Tibial nerve (tissue), 4 donors: ENCODE results near the gene PTPRF. TPM values are rescaled to one million over a fixed set of nuclear protein-coding genes. Genes with fewer than 3 reads are reported as not detected.

Source experiments
- DNase-seq, 2 donors: peaks; one replicate each; pipeline ENCODE4 v3.0.0-alpha.2; 2019; ENCODE audit warnings: low spot score in 2 of 2
- H3K27ac ChIP-seq, 4 donors: fragments of 200-600 bp; sonication (generic) in 3 of 4; one replicate each; pipeline ENCODE4 v1.5.1; 2017 to 2019; ENCODE audit warnings: mild to moderate bottlenecking in 1 of 4
- H3K27me3 ChIP-seq, 2 donors: fragments of 200-600 bp; sonication (generic) in 1 of 2; one replicate each; pipeline versions ENCODE4 v1.5.1 to v1.6.0; 2017 to 2019
- H3K36me3 ChIP-seq, 3 donors: fragments of 200-600 bp; sonication (generic); one replicate each; pipeline ENCODE4 v1.5.1; 2018 to 2019
- H3K4me1 ChIP-seq, 4 donors: fragments of 200-600 bp; sonication (generic) in 3 of 4; one replicate each; pipeline ENCODE4 v1.5.1; 2017 to 2019
- H3K4me3 ChIP-seq, 4 donors: fragments of 200-600 bp; sonication (generic) in 3 of 4; one replicate each; pipeline ENCODE4 v1.5.1; 2017 to 2019; ENCODE audit warnings: mild to moderate bottlenecking in 1 of 4, moderate library complexity in 1 of 4
- H3K9me3 ChIP-seq, 4 donors: fragments of 200-600 bp; sonication (generic) in 3 of 4; one replicate each; pipeline ENCODE4 v1.5.1; 2017 to 2019
- EP300 ChIP-seq, 2 donors: sonication (generic); formaldehyde crosslinking; IDR thresholded peaks; one replicate each; pipeline ENCODE4 v1.6.1; 2017; ENCODE audit warnings: antibody characterized with exemption in 2 of 2, mild to moderate bottlenecking in 1 of 2
- POLR2A ChIP-seq, 2 donors: fragments of 450-650 bp; IDR thresholded peaks; one replicate each; pipeline ENCODE4 v1.6.1; 2017; ENCODE audit warnings: antibody characterized with exemption in 2 of 2, mild to moderate bottlenecking in 2 of 2, moderate library complexity in 2 of 2
- WGBS, 2 donors: methylation state at CpG; one replicate each; pipeline ENCODE4 v1.1.5; 2018; 5-methylcytosine and 5-hydroxymethylcytosine counted together
- total RNA-seq, 4 donors: library from RNA; depleted of rRNA; stranded (reverse); fragments of >200 nt; gene quantifications; one replicate each; pipeline ENCODE4 v1.1.0, GENCODE V29; 2016
- TF ChIP-seq, protein P1 (sequence below), 5 experiments: fragments of 200-600 bp in 3 of 5; fragments of 450-650 bp in 2 of 5; sonication (generic) in 3 of 5; IDR thresholded peaks; one replicate each; pipeline ENCODE4 v1.5.1; 2016 to 2019; ENCODE audit warnings: antibody characterized with exemption in 5 of 5, mild to moderate bottlenecking in 3 of 5, moderate library complexity in 2 of 5

PTPRF gene
- total RNA-seq, 4 donors from 2014 or later, result 72.0 to 112 (median 92.5) TPM

DNA sequence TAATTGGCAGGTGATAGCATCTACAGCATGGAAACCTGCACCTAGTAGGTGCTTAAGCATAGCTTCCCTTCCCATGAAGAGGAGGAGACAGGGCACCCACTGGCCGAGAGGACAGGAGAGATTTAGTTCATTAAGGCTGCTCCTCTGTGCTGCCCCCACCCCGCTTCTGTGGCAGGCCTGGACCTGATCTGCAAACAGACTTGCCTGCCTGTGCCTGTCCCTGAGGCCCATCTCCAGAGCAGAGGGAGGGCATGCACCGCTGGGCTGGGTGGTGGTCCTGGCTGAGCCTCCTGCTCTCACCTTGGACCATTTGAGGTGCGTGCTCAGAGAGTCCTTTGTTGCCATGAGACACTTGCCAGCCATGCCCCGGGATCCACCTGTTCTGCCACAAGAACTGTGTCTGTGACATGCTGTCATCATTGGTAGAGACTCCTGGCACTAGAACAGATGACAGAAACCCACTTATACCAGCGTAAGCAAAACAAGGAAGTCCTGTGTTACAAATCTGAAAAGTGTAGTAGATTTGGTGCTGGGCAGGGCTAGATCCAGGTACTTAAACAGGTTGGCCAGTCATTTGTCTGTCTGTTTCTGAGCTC is 55.6 kb downstream of the PTPRF start:
- Histone ChIP-seq H3K4me3 (no peak overlapping the region), H3K36me3 (peaks cover 0 to 62% (median 0%) of the 10 kb centered on the region in 3 donors), H3K4me1 (peaks cover 0 to 2% (median 0%) of the 10 kb centered on the region in 4 donors), H3K9me3 (no peaks in the 10 kb centered on the region), H3K27ac (no peak overlapping the region), H3K27me3 (no peaks in the 10 kb centered on the region)
- 91 to 95% methylated on average over 6 of the region's 6 CpGs for WGBS, 2 donors
- no peak for TF ChIP-seq POLR2A (IDR thresholded peaks at IDR 0.05)
- no peak for DNase-seq

DNA sequence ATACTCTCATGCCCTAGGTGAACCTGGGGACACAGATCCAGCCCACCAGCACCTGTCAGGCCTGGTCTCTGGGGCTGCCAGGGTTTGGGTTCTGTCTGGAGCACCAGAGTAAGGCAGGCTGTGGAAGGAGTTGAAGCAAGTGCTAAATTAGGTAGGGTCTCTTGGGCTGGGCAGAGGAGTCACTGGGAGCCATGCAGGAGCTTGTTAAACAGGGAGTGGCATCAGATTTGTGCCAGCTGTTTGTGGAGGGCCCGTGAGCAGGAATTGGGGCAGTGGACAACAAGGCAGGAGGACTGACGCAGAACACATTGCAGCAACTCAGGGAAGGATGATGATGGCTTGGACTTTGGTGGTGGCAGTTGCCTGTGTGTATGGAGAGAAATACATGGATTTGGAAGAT is 56.3 kb downstream of the PTPRF start:
- Histone ChIP-seq H3K36me3 (peaks cover 0 to 64% (median 0%) of the 10 kb centered on the region in 3 donors), H3K4me3 (no peak overlapping the region), H3K27me3 (no peaks in the 10 kb centered on the region), H3K27ac (no peak overlapping the region), H3K4me1 (no peaks in the 10 kb centered on the region), H3K9me3 (no peaks in the 10 kb centered on the region)
- WGBS, 2 donors, result 74 to 78% methylated on average over 2 of the region's 2 CpGs
- TF ChIP-seq POLR2A (IDR thresholded peaks at IDR 0.05) (no peak), EP300 (IDR thresholded peaks at IDR 0.05) (no peak)
- TF ChIP-seq, protein P1, sequence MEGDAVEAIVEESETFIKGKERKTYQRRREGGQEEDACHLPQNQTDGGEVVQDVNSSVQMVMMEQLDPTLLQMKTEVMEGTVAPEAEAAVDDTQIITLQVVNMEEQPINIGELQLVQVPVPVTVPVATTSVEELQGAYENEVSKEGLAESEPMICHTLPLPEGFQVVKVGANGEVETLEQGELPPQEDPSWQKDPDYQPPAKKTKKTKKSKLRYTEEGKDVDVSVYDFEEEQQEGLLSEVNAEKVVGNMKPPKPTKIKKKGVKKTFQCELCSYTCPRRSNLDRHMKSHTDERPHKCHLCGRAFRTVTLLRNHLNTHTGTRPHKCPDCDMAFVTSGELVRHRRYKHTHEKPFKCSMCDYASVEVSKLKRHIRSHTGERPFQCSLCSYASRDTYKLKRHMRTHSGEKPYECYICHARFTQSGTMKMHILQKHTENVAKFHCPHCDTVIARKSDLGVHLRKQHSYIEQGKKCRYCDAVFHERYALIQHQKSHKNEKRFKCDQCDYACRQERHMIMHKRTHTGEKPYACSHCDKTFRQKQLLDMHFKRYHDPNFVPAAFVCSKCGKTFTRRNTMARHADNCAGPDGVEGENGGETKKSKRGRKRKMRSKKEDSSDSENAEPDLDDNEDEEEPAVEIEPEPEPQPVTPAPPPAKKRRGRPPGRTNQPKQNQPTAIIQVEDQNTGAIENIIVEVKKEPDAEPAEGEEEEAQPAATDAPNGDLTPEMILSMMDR (IDR thresholded peaks at IDR 0.05), result no peak
- no peak for DNase-seq

DNA sequence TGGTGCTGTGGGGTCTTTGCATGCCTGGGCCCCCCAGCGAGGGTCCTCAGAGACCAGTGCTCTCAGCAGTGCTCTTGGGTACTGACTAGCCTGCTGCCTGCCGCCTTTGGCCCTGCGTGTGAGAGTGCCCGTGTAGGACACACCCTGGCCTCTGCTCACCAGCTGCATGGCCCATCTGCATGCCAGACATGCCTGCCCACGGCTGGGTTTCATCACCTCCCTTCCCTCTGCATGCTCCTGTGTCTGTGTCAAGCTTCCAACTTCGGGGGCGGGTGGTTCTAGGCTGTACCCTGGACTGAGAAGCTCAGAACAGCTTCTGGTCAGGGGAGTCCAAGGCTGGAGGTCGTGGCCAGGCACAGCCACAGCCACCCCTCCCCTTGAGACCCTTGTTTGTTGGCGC is 56.9 kb downstream of the PTPRF start:
- no peak overlapping the region for H3K27ac ChIP-seq
- 81 to 88% methylated on average over 5 to 9 of the region's 9 CpGs for WGBS, 2 donors
- H3K27me3 ChIP-seq, result no peaks in the 10 kb centered on the region
- H3K4me1 ChIP-seq, result no peaks in the 10 kb centered on the region
- no peak overlapping the region for H3K4me3 ChIP-seq
- no peak for DNase-seq
- no peaks in the 10 kb centered on the region for H3K9me3 ChIP-seq
- TF ChIP-seq EP300 (IDR thresholded peaks at IDR 0.05), result no peak
- TF ChIP-seq, protein P1 (IDR thresholded peaks at IDR 0.05), result no peak
- TF ChIP-seq POLR2A (IDR thresholded peaks at IDR 0.05), result no peak
- peaks cover 0 to 66% (median 0%) of the 10 kb centered on the region in 3 donors for H3K36me3 ChIP-seq

DNA sequence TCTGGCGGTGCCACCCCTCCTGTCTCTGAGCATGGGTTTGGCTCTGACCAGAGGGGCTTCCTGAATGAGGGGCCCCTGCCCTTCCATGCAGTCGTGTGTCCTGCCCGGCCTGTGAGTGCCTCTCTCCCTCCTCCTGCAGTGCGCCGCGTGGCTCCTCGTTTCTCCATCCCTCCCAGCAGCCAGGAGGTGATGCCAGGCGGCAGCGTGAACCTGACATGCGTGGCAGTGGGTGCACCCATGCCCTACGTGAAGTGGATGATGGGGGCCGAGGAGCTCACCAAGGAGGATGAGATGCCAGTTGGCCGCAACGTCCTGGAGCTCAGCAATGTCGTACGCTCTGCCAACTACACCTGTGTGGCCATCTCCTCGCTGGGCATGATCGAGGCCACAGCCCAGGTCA is 57.9 kb downstream of the PTPRF start:
- WGBS, 2 donors, result 92 to 94% methylated on average over 11 to 18 of the region's 18 CpGs
- H3K4me1 ChIP-seq, result no peaks in the 10 kb centered on the region
- peaks cover 0 to 67% (median 0%) of the 10 kb centered on the region in 3 donors for H3K36me3 ChIP-seq
- H3K4me3 ChIP-seq, result no peak overlapping the region
- TF ChIP-seq POLR2A (IDR thresholded peaks at IDR 0.05) (no peak), EP300 (IDR thresholded peaks at IDR 0.05) (no peak)
- TF ChIP-seq, protein P1 (IDR thresholded peaks at IDR 0.05), result no peak
- no peak for DNase-seq
- H3K27ac ChIP-seq, result no peak overlapping the region
- no peaks in the 10 kb centered on the region for H3K27me3 ChIP-seq
- no peaks in the 10 kb centered on the region for H3K9me3 ChIP-seq

DNA sequence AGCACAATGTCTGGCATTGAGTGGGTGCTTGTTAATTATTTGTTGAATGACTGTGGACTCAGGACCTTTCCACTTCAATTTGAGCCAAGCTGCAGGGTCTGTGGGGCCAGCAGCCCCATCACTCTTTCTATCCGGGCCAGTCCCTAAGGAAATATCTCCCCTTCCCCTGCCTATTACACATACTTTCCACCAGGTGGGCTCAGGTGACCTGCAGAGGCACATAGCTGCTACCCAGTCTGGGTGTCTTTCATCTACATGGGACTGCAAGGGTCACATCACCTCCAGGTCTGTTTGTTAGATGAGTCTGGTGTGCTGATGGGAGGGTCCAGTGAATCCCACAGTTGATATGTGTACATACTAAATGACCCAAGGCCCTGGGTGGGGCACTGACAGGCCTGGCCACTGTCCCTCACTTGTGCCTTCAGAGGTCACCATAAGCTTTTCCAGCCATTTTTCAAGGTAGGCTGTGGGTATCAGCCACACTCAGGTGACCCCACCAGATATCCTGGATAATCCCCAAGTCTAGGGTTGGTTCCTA is 59.8 kb downstream of the PTPRF start:
- H3K36me3 ChIP-seq, result peaks cover 0 to 67% (median 0%) of the 10 kb centered on the region in 3 donors
- no peaks in the 10 kb centered on the region for H3K27me3 ChIP-seq
- WGBS, 2 donors, result 39 to 62% methylated on average over 1 of the region's 1 CpG

More for the DNA sequence above, 59.8 kb downstream of the PTPRF start:
- no peaks in the 10 kb centered on the region for H3K9me3 ChIP-seq
- H3K4me3 ChIP-seq, result no peak overlapping the region
- no peak for DNase-seq
- no peak for TF ChIP-seq POLR2A (IDR thresholded peaks at IDR 0.05)
- TF ChIP-seq, protein P1 (IDR thresholded peaks at IDR 0.05), result no peak
- no peak for TF ChIP-seq EP300 (IDR thresholded peaks at IDR 0.05)
- H3K4me1 ChIP-seq, result no peaks in the 10 kb centered on the region
- no peak overlapping the region for H3K27ac ChIP-seq
